ENCODE measurements around the gene PHOSPHO1. TPM values are rescaled to one million over a fixed set of nuclear protein-coding genes. Genes with fewer than 3 reads are reported as not detected.
A peak's percentile ranks its signal among the peaks of the same experiment; 100 is the strongest.
"Not testable (repeated sequence)": the region's sequence is repeated elsewhere in the genome, so short reads cannot be mapped to it uniquely, and the experiment has no call there.

PHOSPHO1 gene
- total RNA-seq, 1 experiment from 2014 or later, result not detected

DNA sequence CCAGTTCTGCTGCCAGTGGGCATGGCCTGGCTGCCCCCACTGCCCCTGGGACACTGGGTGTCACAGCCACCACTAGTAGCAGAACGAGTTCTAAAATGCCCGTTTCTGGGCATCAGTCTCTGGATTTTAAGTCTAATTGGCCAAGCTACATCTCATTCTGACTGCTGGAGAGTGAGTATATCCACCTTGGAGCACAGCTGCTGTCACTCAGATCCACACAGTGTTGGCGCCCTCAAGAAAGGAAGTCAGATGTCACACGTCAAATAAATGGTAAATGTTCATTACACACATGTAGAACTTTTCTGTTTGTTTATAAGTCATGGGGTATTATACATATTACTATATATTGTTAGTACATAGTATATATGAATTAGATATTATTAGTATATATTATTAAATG is 39.7 kb downstream of the PHOSPHO1 start:
- no peak for DNase-seq (ENCODE audit: unreplicated experiment)
- H3K4me3 Mint-ChIP-seq (ENCODE audit: unreplicated experiment), result peak overlapping the region; percentile 96
- no peaks in the 10 kb centered on the region for H3K9me3 Mint-ChIP-seq (ENCODE audit: unreplicated experiment)
- TF ChIP-seq, protein P1, sequence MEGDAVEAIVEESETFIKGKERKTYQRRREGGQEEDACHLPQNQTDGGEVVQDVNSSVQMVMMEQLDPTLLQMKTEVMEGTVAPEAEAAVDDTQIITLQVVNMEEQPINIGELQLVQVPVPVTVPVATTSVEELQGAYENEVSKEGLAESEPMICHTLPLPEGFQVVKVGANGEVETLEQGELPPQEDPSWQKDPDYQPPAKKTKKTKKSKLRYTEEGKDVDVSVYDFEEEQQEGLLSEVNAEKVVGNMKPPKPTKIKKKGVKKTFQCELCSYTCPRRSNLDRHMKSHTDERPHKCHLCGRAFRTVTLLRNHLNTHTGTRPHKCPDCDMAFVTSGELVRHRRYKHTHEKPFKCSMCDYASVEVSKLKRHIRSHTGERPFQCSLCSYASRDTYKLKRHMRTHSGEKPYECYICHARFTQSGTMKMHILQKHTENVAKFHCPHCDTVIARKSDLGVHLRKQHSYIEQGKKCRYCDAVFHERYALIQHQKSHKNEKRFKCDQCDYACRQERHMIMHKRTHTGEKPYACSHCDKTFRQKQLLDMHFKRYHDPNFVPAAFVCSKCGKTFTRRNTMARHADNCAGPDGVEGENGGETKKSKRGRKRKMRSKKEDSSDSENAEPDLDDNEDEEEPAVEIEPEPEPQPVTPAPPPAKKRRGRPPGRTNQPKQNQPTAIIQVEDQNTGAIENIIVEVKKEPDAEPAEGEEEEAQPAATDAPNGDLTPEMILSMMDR (IDR thresholded peaks at IDR 0.05; ENCODE audit: unreplicated experiment), result no peak
- H3K4me1 Mint-ChIP-seq (ENCODE audit: insufficient read depth, unreplicated experiment), result no peaks in the 10 kb centered on the region
- ChIA-PET POLR2A (interaction anchor here (0.6 to 3.5 kb wide), 12 partner anchors 9 to 299 kb away, joined by 3 to 28 read pairs (median 6); partner anchors contain the start of genes ATP5MC1 and SNF8), CTCF (interaction anchor here (0.7 to 1.0 kb wide), 5 partner anchors 35 to 158 kb away, joined by 3 to 6 read pairs (median 3); no protein-coding TSS in a partner anchor)
- peaks cover 15% of the 10 kb centered on the region for H3K36me3 Mint-ChIP-seq (ENCODE audit: insufficient read depth, unreplicated experiment)
- intact Hi-C loops (cut with micrococcal nuclease), result loop anchor here (5.0 to 10.0 kb wide), 2 partner anchors 136 to 284 kb away; partner anchors contain the start of gene UBE2Z
- H3K27ac Mint-ChIP-seq (ENCODE audit: low read depth, unreplicated experiment), result peak overlapping the region; percentile 16
- BruUV-seq (replicated peaks), result no TSS peak
- H3K27me3 Mint-ChIP-seq (ENCODE audit: insufficient read depth, unreplicated experiment), result no peaks in the 10 kb centered on the region

DNA sequence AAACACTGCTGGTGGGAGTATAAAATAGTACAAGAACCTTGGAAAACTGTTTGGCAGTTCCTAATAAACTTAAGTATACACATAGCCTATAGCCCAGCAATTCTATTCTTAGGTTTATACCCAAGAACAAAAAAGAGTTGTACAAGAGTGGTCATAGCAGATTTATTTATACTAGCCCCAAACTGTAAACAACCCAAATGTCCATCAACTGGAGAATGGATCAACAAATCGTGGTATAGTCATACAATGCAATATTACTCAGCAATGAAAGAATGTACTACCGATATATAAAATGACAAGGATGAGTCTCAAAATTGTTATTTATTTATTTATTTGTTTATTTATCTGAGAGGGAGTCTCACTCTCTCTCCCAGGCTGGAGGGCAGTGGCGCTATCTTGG is 43.3 kb downstream of the PHOSPHO1 start:
- no peak overlapping the region for H3K27ac Mint-ChIP-seq (ENCODE audit: low read depth, unreplicated experiment)
- ChIA-PET CTCF (no interaction called here), POLR2A (interaction anchor here (0.8 kb wide), 1 partner anchor 1323 kb away, joined by 3 read pairs; no protein-coding TSS in a partner anchor)
- H3K36me3 Mint-ChIP-seq (ENCODE audit: insufficient read depth, unreplicated experiment), result peaks cover 9% of the 10 kb centered on the region
- no peak overlapping the region for H3K4me3 Mint-ChIP-seq (ENCODE audit: unreplicated experiment)
- H3K27me3 Mint-ChIP-seq (ENCODE audit: insufficient read depth, unreplicated experiment), result no peaks in the 10 kb centered on the region
- intact Hi-C loops (cut with micrococcal nuclease), result no loop called here
- no peaks in the 10 kb centered on the region for H3K4me1 Mint-ChIP-seq (ENCODE audit: insufficient read depth, unreplicated experiment)
- TF ChIP-seq, protein P1 (IDR thresholded peaks at IDR 0.05; ENCODE audit: unreplicated experiment), result no peak
- no TSS peak for BruUV-seq (replicated peaks)
- no peak for DNase-seq (ENCODE audit: unreplicated experiment)
- H3K9me3 Mint-ChIP-seq (ENCODE audit: unreplicated experiment), result peaks cover 13% of the 10 kb centered on the region

DNA sequence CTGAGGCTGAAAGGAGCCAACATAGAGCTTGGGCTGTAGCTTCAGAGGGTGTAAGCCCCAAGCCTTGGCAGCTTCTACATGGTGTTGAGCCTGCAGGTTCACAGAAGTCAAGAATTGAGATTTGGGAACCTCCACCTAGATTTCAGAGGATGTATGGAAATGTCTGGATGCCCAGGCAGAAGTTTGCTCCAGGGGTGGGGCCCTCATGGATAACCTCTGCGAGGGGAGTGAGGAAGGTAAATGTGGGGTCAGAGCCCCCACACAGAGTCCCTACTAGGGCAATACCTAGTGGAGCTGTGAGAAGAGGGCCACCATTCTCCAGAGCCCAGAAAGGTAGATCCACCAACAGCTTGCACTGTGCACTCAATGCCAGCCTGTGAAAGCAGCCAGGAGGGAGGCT is 45.2 kb downstream of the PHOSPHO1 start:
- H3K36me3 Mint-ChIP-seq (ENCODE audit: insufficient read depth, unreplicated experiment); H3K4me1 Mint-ChIP-seq (ENCODE audit: insufficient read depth, unreplicated experiment); intact Hi-C loops (cut with micrococcal nuclease); BruUV-seq (replicated peaks); H3K27ac Mint-ChIP-seq (ENCODE audit: low read depth, unreplicated experiment); H3K27me3 Mint-ChIP-seq (ENCODE audit: insufficient read depth, unreplicated experiment); H3K4me3 Mint-ChIP-seq (ENCODE audit: unreplicated experiment); DNase-seq (ENCODE audit: unreplicated experiment): not testable (repeated sequence)
- CTCF ChIA-PET, result interaction anchor here (1.0 kb wide), 1 partner anchor 33 kb away, joined by 3 read pairs; no protein-coding TSS in a partner anchor
- H3K9me3 Mint-ChIP-seq (ENCODE audit: unreplicated experiment), result peaks cover 13% of the 10 kb centered on the region
- POLR2A ChIA-PET, result interaction anchor here (1.7 kb wide), 1 partner anchor 59 kb away, joined by 3 read pairs; no protein-coding TSS in a partner anchor

DNA sequence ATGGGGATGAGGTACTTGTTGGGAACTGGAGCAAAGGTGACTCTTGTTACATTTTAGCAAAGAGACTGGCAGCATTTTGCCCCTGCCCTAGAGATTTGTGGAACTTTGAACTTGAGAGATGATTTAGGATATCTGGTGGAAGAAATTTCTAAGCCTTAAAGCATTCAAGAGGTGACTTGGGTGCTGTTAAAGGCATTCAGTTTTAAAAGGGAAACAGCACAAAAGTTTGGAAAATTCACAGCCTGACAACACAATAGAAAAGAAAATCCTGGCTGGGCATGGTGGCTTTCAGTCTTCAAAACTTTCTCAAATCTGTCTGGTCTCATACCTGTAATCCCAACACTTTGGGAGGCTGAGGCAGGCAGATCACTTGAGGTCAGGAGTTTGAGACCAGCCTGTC is 46.1 kb downstream of the PHOSPHO1 start:
- H3K27me3 Mint-ChIP-seq (ENCODE audit: insufficient read depth, unreplicated experiment); intact Hi-C loops (cut with micrococcal nuclease); H3K36me3 Mint-ChIP-seq (ENCODE audit: insufficient read depth, unreplicated experiment); H3K4me3 Mint-ChIP-seq (ENCODE audit: unreplicated experiment); BruUV-seq (replicated peaks); H3K4me1 Mint-ChIP-seq (ENCODE audit: insufficient read depth, unreplicated experiment); DNase-seq (ENCODE audit: unreplicated experiment); H3K27ac Mint-ChIP-seq (ENCODE audit: low read depth, unreplicated experiment); CTCF ChIA-PET: not testable (repeated sequence)
- POLR2A ChIA-PET, result interaction anchor here (1.7 kb wide), 1 partner anchor 58 kb away, joined by 3 read pairs; no protein-coding TSS in a partner anchor
- H3K9me3 Mint-ChIP-seq (ENCODE audit: unreplicated experiment), result peaks cover 13% of the 10 kb centered on the region

DNA sequence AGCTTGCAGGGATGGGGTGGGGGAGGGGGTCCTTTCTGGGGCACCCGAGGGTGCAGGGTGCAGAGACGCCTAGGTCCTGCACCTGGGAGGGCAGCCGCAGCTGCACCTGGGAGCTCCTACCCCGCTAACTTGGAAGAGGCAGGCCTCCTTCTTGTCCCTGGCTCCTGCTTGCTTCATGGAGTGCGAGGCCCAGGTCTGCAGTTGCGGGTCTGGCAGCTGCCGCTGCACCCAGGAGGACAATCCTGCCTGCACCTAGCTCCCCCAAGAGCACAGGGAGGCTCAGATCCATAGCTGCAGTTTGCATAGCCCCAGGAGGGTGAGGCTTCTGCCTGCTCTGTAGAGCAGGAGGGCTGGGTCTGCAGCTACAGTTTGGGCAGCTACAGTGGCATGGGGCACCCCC is 46.8 kb downstream of the PHOSPHO1 start:
- DNase-seq (ENCODE audit: unreplicated experiment), result no peak
- ChIA-PET POLR2A (no interaction called here), CTCF (interaction anchor here (0.7 to 1.6 kb wide), 2 partner anchors 8 to 138 kb away, joined by 3 to 7 read pairs; no protein-coding TSS in a partner anchor)
- intact Hi-C loops (cut with micrococcal nuclease), result no loop called here
- Mint-ChIP-seq H3K27me3 (ENCODE audit: insufficient read depth, unreplicated experiment) (no peaks in the 10 kb centered on the region), H3K9me3 (ENCODE audit: unreplicated experiment) (peaks cover 13% of the 10 kb centered on the region), H3K4me3 (ENCODE audit: unreplicated experiment) (no peak overlapping the region), H3K4me1 (ENCODE audit: insufficient read depth, unreplicated experiment) (no peaks in the 10 kb centered on the region), H3K36me3 (ENCODE audit: insufficient read depth, unreplicated experiment) (no peaks in the 10 kb centered on the region), H3K27ac (ENCODE audit: low read depth, unreplicated experiment) (no peak overlapping the region)
- TF ChIP-seq, protein P1 (IDR thresholded peaks at IDR 0.05; ENCODE audit: unreplicated experiment), result no peak
- no TSS peak for BruUV-seq (replicated peaks)
